ENCODE measurements around the gene SSUH2.

- TF ChIP-seq CTCF (IDR thresholded peaks at IDR 0.05 in 4 of 5, conservative IDR thresholded peaks at IDR 0.05 in 1 of 5) (no peak), POLR2A (IDR thresholded peaks at IDR 0.05) (no peak)
Measured at GRCh38 chr3:8643693-8644365, 769 bp downstream of the SSUH2 start.

All from gastrocnemius medialis (tissue), 4 donors.